ENCODE results near the gene BIK. TPM values are rescaled to one million over a fixed set of nuclear protein-coding genes. Genes with fewer than 3 reads are reported as not detected.

The BIK gene
- total and polyA plus RNA-seq, 2 experiments from 2014 or later = 9.6 to 9.8 TPM

DNA sequence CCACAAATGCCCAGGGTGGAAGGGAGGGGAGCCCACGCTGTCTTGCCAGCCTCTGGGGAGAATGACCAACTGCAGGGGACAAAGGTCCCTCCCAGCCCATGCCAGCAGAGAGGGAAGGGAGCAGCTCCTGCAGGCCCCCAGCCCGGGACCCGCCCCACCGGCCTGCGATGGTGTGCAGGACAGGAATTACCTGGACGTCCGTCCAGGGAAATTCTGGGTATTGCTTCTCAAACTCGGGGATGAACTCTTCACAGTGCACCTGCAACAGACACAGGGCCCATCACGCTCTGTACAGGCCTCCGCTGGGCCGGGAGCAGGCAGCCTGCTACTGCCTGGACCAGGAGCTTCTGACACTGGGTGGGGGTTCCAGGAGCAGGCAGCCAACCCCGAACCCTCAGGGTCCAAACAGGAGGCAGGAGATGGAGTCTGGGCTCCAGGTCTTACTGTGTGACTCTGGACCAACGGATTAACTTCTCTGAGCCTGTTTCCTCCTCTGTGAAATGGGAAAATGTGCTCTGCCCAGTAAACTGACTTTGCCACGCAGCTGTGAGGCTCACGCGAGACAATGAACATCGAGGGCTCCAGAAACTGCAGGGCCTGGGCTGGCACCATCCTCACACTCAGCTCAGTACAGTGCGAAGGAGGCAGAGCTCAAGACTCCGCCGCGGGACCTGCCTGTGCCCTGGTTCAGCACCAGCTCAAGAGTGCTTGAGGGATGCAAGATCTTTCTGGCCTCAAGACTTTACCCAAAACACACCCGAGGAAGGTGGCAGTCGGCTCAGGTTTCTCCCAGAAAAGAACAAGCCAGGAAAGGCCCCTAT lies 59.0 kb downstream of the BIK start:
- H4K20me1 ChIP-seq (replicated peaks; ENCODE audit: insufficient read depth) = no peaks in the 10 kb centered on the region
- H3K27me3 Mint-ChIP-seq (ENCODE audit: insufficient read depth, low read depth, poor library complexity) = peaks cover 4% of the 10 kb centered on the region

More for the DNA sequence above, 59.0 kb downstream of the BIK start:
- Histone ChIP-seq H3K9me2 (ENCODE audit: insufficient read depth) (no peaks in the 10 kb centered on the region), H3K4me2 (no peak overlapping the region), H3K4me3 (no peak overlapping the region), H2AFZ (no peak overlapping the region), H3K79me2 (replicated peaks; ENCODE audit: insufficient read depth) (no peaks in the 10 kb centered on the region), H3F3A (replicated peaks; ENCODE audit: low read depth) (0 out of 2 replicates have a peak, but pooled peaks cover 5% of the 10 kb centered on the region), H3K36me3 (ENCODE audit: insufficient read depth) (peaks cover 13% of the 10 kb centered on the region; the same call in 1 of the 2 replicates), H3K27me3 (ENCODE audit: insufficient read depth) (no peaks in the 10 kb centered on the region), H3K4me1 (ENCODE audit: insufficient read depth) (no peaks in the 10 kb centered on the region), H3K27ac (ENCODE audit: low read depth) (no peak overlapping the region)
- no peak overlapping the region for H3K4me3 Mint-ChIP-seq
- no peak for TF ChIP-seq NANOG (IDR thresholded peaks at IDR 0.05; ENCODE audit: borderline replicate concordance)
- TF ChIP-seq ZNF331 (CRISPR knock-in tag; IDR thresholded peaks at IDR 0.05; ENCODE audit: low read depth) = no peak
- no peak for TF ChIP-seq ZNF114 (CRISPR knock-in tag; IDR thresholded peaks at IDR 0.05)
- no peak for TF ChIP-seq STAT1 (IDR thresholded peaks at IDR 0.05; ENCODE audit: unreplicated experiment)
- TF ChIP-seq EZH2phosphoT487 (IDR thresholded peaks at IDR 0.05; ENCODE audit: unreplicated experiment) = no peak
- TF ChIP-seq, protein P1, sequence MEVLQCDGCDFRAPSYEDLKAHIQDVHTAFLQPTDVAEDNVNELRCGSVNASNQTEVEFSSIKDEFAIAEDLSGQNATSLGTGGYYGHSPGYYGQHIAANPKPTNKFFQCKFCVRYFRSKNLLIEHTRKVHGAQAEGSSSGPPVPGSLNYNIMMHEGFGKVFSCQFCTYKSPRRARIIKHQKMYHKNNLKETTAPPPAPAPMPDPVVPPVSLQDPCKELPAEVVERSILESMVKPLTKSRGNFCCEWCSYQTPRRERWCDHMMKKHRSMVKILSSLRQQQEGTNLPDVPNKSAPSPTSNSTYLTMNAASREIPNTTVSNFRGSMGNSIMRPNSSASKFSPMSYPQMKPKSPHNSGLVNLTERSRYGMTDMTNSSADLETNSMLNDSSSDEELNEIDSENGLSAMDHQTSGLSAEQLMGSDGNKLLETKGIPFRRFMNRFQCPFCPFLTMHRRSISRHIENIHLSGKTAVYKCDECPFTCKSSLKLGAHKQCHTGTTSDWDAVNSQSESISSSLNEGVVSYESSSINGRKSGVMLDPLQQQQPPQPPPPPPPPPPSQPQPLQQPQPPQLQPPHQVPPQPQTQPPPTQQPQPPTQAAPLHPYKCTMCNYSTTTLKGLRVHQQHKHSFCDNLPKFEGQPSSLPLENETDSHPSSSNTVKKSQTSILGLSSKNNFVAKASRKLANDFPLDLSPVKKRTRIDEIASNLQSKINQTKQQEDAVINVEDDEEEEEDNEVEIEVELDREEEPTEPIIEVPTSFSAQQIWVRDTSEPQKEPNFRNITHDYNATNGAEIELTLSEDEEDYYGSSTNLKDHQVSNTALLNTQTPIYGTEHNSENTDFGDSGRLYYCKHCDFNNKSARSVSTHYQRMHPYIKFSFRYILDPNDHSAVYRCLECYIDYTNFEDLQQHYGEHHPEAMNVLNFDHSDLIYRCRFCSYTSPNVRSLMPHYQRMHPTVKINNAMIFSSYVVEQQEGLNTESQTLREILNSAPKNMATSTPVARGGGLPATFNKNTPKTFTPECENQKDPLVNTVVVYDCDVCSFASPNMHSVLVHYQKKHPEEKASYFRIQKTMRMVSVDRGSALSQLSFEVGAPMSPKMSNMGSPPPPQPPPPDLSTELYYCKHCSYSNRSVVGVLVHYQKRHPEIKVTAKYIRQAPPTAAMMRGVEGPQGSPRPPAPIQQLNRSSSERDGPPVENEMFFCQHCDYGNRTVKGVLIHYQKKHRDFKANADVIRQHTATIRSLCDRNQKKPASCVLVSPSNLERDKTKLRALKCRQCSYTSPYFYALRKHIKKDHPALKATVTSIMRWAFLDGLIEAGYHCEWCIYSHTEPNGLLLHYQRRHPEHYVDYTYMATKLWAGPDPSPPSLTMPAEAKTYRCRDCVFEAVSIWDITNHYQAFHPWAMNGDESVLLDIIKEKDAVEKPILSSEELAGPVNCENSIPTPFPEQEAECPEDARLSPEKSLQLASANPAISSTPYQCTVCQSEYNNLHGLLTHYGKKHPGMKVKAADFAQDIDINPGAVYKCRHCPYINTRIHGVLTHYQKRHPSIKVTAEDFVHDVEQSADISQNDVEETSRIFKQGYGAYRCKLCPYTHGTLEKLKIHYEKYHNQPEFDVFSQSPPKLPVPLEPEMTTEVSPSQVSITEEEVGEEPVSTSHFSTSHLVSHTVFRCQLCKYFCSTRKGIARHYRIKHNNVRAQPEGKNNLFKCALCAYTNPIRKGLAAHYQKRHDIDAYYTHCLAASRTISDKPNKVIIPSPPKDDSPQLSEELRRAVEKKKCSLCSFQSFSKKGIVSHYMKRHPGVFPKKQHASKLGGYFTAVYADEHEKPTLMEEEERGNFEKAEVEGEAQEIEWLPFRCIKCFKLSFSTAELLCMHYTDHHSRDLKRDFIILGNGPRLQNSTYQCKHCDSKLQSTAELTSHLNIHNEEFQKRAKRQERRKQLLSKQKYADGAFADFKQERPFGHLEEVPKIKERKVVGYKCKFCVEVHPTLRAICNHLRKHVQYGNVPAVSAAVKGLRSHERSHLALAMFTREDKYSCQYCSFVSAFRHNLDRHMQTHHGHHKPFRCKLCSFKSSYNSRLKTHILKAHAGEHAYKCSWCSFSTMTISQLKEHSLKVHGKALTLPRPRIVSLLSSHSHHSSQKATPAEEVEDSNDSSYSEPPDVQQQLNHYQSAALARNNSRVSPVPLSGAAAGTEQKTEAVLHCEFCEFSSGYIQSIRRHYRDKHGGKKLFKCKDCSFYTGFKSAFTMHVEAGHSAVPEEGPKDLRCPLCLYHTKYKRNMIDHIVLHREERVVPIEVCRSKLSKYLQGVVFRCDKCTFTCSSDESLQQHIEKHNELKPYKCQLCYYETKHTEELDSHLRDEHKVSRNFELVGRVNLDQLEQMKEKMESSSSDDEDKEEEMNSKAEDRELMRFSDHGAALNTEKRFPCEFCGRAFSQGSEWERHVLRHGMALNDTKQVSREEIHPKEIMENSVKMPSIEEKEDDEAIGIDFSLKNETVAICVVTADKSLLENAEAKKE (CRISPR knock-in tag; IDR thresholded peaks at IDR 0.05) = no peak
- TF ChIP-seq JUNB (IDR thresholded peaks at IDR 0.05; ENCODE audit: unreplicated experiment) = no peak
- no peak for TF ChIP-seq EZH2 (IDR thresholded peaks at IDR 0.05; ENCODE audit: low read depth, unreplicated experiment)
- TF ChIP-seq POLR2AphosphoS5 (IDR thresholded peaks at IDR 0.05; ENCODE audit: low read depth) = no peak
- TF ChIP-seq, protein P2, sequence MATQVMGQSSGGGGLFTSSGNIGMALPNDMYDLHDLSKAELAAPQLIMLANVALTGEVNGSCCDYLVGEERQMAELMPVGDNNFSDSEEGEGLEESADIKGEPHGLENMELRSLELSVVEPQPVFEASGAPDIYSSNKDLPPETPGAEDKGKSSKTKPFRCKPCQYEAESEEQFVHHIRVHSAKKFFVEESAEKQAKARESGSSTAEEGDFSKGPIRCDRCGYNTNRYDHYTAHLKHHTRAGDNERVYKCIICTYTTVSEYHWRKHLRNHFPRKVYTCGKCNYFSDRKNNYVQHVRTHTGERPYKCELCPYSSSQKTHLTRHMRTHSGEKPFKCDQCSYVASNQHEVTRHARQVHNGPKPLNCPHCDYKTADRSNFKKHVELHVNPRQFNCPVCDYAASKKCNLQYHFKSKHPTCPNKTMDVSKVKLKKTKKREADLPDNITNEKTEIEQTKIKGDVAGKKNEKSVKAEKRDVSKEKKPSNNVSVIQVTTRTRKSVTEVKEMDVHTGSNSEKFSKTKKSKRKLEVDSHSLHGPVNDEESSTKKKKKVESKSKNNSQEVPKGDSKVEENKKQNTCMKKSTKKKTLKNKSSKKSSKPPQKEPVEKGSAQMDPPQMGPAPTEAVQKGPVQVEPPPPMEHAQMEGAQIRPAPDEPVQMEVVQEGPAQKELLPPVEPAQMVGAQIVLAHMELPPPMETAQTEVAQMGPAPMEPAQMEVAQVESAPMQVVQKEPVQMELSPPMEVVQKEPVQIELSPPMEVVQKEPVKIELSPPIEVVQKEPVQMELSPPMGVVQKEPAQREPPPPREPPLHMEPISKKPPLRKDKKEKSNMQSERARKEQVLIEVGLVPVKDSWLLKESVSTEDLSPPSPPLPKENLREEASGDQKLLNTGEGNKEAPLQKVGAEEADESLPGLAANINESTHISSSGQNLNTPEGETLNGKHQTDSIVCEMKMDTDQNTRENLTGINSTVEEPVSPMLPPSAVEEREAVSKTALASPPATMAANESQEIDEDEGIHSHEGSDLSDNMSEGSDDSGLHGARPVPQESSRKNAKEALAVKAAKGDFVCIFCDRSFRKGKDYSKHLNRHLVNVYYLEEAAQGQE (IDR thresholded peaks at IDR 0.05; ENCODE audit: unreplicated experiment) = no peak
- TF ChIP-seq, protein P3, sequence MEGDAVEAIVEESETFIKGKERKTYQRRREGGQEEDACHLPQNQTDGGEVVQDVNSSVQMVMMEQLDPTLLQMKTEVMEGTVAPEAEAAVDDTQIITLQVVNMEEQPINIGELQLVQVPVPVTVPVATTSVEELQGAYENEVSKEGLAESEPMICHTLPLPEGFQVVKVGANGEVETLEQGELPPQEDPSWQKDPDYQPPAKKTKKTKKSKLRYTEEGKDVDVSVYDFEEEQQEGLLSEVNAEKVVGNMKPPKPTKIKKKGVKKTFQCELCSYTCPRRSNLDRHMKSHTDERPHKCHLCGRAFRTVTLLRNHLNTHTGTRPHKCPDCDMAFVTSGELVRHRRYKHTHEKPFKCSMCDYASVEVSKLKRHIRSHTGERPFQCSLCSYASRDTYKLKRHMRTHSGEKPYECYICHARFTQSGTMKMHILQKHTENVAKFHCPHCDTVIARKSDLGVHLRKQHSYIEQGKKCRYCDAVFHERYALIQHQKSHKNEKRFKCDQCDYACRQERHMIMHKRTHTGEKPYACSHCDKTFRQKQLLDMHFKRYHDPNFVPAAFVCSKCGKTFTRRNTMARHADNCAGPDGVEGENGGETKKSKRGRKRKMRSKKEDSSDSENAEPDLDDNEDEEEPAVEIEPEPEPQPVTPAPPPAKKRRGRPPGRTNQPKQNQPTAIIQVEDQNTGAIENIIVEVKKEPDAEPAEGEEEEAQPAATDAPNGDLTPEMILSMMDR (conservative IDR thresholded peaks at IDR 0.05; ENCODE audit: low read depth in 2 of 2) = no peak
- no peak for TF ChIP-seq CREB1 (CRISPR knock-in tag; IDR thresholded peaks at IDR 0.05; ENCODE audit: low read depth)
- H3K4me1 Mint-ChIP-seq = no peaks in the 10 kb centered on the region; the same call in 2 of the 3 replicates
- ATAC-seq (no peak), DNase-seq (ENCODE audit: low spot score) (no peak)
- H3K27ac Mint-ChIP-seq = no peak overlapping the region
- peaks cover 3% of the 10 kb centered on the region; the same call in 1 of the 3 replicates for H3K9me3 Mint-ChIP-seq
- H3K36me3 Mint-ChIP-seq (ENCODE audit: low read depth) = peaks cover 67% of the 10 kb centered on the region
